GM12865 (cell line): ENCODE data around the gene NR6A1.

Experiments used
- DNase-seq: peaks from one replicate; pipeline ENCODE4 v3.0.0; 2010; ENCODE audit warnings: low read depth
- H3K4me3 ChIP-seq: 2 replicates; pipeline ENCODE4 v1.5.1; 2011; ENCODE audit warnings: mild to moderate bottlenecking, low read depth, low read length, control low read depth
- TF ChIP-seq, protein P1 (sequence below): IDR thresholded peaks from 2 replicates; pipeline ENCODE4 v1.5.1; 2011; ENCODE audit warnings: low read length, control low read depth, low read depth, inconsistent platforms; ENCODE audit not compliant: insufficient read depth; ENCODE audit errors: missing control alignments

The NR6A1 gene

DNA sequence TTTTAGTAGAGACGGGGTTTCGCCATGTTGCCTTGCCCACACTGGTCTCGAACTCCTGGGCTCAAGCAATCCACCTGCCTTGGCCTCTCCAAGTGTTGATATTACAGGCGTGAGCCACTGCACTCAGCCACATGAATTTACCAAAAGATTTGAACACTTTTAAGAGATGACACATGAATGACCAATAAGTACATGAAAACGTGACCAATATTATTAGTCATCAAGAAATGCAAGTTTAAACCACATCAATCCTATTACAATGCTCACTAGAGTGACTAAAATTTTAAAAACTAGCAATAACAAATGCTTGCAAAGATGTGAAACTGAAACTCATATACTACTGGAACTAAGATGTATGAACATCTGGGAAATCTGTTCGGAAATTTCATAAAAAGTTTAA lies 54.3 kb downstream of the NR6A1 start:
- TF ChIP-seq, protein P1, sequence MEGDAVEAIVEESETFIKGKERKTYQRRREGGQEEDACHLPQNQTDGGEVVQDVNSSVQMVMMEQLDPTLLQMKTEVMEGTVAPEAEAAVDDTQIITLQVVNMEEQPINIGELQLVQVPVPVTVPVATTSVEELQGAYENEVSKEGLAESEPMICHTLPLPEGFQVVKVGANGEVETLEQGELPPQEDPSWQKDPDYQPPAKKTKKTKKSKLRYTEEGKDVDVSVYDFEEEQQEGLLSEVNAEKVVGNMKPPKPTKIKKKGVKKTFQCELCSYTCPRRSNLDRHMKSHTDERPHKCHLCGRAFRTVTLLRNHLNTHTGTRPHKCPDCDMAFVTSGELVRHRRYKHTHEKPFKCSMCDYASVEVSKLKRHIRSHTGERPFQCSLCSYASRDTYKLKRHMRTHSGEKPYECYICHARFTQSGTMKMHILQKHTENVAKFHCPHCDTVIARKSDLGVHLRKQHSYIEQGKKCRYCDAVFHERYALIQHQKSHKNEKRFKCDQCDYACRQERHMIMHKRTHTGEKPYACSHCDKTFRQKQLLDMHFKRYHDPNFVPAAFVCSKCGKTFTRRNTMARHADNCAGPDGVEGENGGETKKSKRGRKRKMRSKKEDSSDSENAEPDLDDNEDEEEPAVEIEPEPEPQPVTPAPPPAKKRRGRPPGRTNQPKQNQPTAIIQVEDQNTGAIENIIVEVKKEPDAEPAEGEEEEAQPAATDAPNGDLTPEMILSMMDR = no peak
- peak; percentile 20 for DNase-seq
- no peak overlapping the region for H3K4me3 ChIP-seq

- no peak for DNase-seq
- no peak overlapping the region for H3K4me3 ChIP-seq
- TF ChIP-seq, protein P1 = no peak
These were observed 60.3 kb downstream of the NR6A1 start for GRCh38 chr9:124710766-124711165.

- H3K4me3 ChIP-seq = no peak overlapping the region
- no peak for DNase-seq
- TF ChIP-seq, protein P1 = no peak
These were observed 61.8 kb downstream of the NR6A1 start for GRCh38 chr9:124709292-124709690.

DNA sequence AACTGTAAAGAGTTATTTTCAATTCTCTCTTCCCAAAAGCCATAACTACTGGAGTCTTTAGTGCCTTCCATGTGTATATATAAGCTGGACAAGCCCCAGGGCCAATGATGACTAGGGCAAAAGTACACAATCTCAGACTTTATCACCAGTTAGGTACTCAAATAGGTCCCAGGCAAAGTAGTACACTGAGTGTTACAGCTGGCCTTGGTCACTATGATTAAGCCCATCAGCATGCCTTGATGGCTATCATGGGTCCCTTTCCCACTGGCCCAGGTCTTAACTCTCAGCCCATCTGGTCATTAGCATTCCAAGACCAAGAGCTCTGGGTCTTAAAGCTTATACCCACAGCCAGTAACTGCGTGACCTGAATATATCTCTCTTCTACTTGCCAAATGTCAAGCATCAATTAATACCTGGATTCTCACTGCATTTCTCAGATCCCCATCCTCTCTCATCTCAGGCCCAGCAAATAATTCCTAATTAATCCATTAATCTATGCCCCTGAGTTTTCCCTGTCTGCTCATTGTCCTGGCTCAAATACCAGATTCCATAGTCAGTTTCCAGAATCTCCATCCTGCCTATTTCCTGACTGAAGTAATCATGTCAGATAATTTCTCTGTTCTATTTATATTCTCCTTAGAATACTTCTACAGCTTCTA lies 62.3 kb downstream of the NR6A1 start:
- no peak overlapping the region for H3K4me3 ChIP-seq
- TF ChIP-seq, protein P1 = no peak
- DNase-seq = no peak

DNA sequence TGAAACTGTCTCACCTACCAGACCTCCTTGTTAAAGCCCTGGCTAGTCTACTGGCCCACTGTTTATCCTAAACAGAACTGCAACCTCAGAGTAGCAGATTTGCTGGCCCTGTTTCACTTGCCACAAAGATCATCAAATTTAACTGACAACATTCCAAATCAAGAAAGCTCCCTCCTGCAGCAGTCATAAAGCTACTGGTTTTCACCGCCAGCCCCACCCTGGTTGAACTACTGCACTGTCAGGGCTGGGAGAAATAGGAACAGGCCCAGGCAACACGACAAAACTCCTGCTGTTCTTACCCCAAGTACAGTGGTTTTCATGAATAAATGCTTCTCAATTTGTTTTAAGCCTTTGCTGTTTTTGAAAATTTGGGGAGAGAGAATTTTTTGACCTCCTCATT lies 63.0 kb downstream of the NR6A1 start:
- H3K4me3 ChIP-seq = no peak overlapping the region
- TF ChIP-seq, protein P1 = no peak
- no peak for DNase-seq

DNA sequence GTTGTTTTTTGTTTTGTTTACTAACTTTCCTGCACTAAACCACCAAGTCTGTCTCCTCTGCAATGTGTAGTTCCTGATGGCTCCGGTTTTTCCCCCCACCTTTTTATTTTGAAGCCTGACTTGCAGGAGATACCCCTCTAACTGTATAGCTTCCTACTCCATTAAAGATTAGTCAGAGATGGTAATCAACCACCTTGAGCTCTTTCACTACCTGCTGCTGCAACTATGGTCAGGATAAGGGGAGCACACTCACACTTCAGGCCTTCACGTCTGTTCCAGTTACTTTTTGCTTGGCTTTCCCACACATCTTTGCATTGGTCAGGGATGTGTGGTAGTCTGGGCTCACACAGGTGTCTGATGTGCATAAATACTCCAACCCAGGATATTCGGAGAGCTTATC lies 63.4 kb downstream of the NR6A1 start:
- no peak overlapping the region for H3K4me3 ChIP-seq
- DNase-seq = no peak
- TF ChIP-seq, protein P1 = no peak

- H3K4me3 ChIP-seq = no peak overlapping the region
- DNase-seq = no peak
- TF ChIP-seq, protein P1 = no peak
These were observed 64.4 kb downstream of the NR6A1 start for GRCh38 chr9:124706685-124707084.
